HG02642 (cell line): ENCODE results near the gene SLC39A8.
"Not testable (repeated sequence)": the region's sequence is repeated elsewhere in the genome, so short reads cannot be mapped to it uniquely, and the experiment has no call there.

Experiments used
- ATAC-seq: cut with Tn5 transposase; IDR thresholded peaks from one replicate; pipeline ENCODE4 v1.9.1; 2021; ENCODE audit warnings: mild to moderate bottlenecking; ENCODE audit not compliant: unreplicated experiment, poor library complexity

Gene SLC39A8

GRCh38 chr4:102308032-102308799 lies 37.1 kb downstream of the SLC39A8 start:
- no peak for ATAC-seq

- no peak for ATAC-seq
Measured at GRCh38 chr4:102305666-102306065, 39.6 kb downstream of the SLC39A8 start.

- ATAC-seq = no peak
Measured at GRCh38 chr4:102302762-102303161, 42.5 kb downstream of the SLC39A8 start.

GRCh38 chr4:102301167-102301566 lies 44.1 kb downstream of the SLC39A8 start:
- ATAC-seq = no peak

- ATAC-seq = peak; percentile 89
Measured at GRCh38 chr4:102299354-102300107, 45.8 kb downstream of the SLC39A8 start.

GRCh38 chr4:102298716-102299115 lies 46.6 kb downstream of the SLC39A8 start:
- ATAC-seq = no peak

- ATAC-seq = no peak
Measured at GRCh38 chr4:102295153-102295862, 50.0 kb downstream of the SLC39A8 start.

GRCh38 chr4:102288497-102288896 lies 56.8 kb downstream of the SLC39A8 start:
- no peak for ATAC-seq

GRCh38 chr4:102285831-102286230 lies 59.5 kb downstream of the SLC39A8 start:
- no peak for ATAC-seq

- no peak for ATAC-seq
Measured at GRCh38 chr4:102281171-102281839, 64.0 kb downstream of the SLC39A8 start.

GRCh38 chr4:102273317-102273716 lies 72.0 kb downstream of the SLC39A8 start:
- not testable (repeated sequence) for ATAC-seq

- ATAC-seq = no peak
Measured at GRCh38 chr4:102272318-102272717, 73.0 kb downstream of the SLC39A8 start.

GRCh38 chr4:102268355-102268754 lies 76.9 kb downstream of the SLC39A8 start:
- ATAC-seq = no peak

GRCh38 chr4:102263024-102263787 lies 82.1 kb downstream of the SLC39A8 start:
- ATAC-seq = peak; percentile 87

- ATAC-seq = no peak
Measured at GRCh38 chr4:102259702-102260101, 85.6 kb downstream of the SLC39A8 start.

- no peak for ATAC-seq
Measured at GRCh38 chr4:102259081-102259480, 86.2 kb downstream of the SLC39A8 start.

GRCh38 chr4:102256321-102256720 lies 89.0 kb downstream of the SLC39A8 start:
- no peak for ATAC-seq

- ATAC-seq = no peak
Measured at GRCh38 chr4:102253860-102254259, 91.4 kb downstream of the SLC39A8 start.

- ATAC-seq = no peak
Measured at GRCh38 chr4:102252171-102252570, 93.1 kb downstream of the SLC39A8 start.

- ATAC-seq = no peak
Measured at GRCh38 chr4:102250341-102250740, 94.9 kb downstream of the SLC39A8 start.
